Ramos (cell line): ENCODE measurements around the gene MYO16.

ENCODE experiments used
- in situ Hi-C: fragments of 300-500 bp; cut with MboI; formaldehyde crosslinking; loops from one replicate; pipeline ENCODE4 v1.14.3; 2022; ENCODE audit warnings: low sequenced_read_pairs; ENCODE audit not compliant: unreplicated experiment

MYO16 gene

GRCh38 chr13:109243311-109243951 lies 614.0 kb downstream of the MYO16 start:
- in situ Hi-C loops: no loop called here

- in situ Hi-C loops: no loop called here
These were observed 615.2 kb downstream of the MYO16 start for GRCh38 chr13:109244566-109244965.

- in situ Hi-C loops: no loop called here
These were observed 616.6 kb downstream of the MYO16 start for GRCh38 chr13:109246001-109246400.

GRCh38 chr13:109249780-109250528 lies 620.5 kb downstream of the MYO16 start:
- in situ Hi-C loops: no loop called here

- in situ Hi-C loops: no loop called here
These were observed 622.5 kb downstream of the MYO16 start for GRCh38 chr13:109251956-109252355.

GRCh38 chr13:109253316-109253715 lies 623.9 kb downstream of the MYO16 start:
- in situ Hi-C loops: no loop called here

GRCh38 chr13:109254274-109254673 lies 624.9 kb downstream of the MYO16 start:
- in situ Hi-C loops: no loop called here

GRCh38 chr13:109255141-109255856 lies 625.9 kb downstream of the MYO16 start:
- in situ Hi-C loops: no loop called here

- in situ Hi-C loops: no loop called here
These were observed 627.7 kb downstream of the MYO16 start for GRCh38 chr13:109256866-109257760.
